ELR (cell line): ENCODE data around the gene VPS35L.
"Not testable (repeated sequence)": the region's sequence is repeated elsewhere in the genome, so short reads cannot be mapped to it uniquely, and the experiment has no call there.

Experiments
- DNase-seq: peaks from one replicate; pipeline ENCODE4 v3.0.0-alpha.2; 2015; ENCODE audit warnings: low read depth

VPS35L gene

GRCh38 chr16:19528666-19529065, 26.8 kb upstream of the VPS35L start:
- no peak for DNase-seq

DNA sequence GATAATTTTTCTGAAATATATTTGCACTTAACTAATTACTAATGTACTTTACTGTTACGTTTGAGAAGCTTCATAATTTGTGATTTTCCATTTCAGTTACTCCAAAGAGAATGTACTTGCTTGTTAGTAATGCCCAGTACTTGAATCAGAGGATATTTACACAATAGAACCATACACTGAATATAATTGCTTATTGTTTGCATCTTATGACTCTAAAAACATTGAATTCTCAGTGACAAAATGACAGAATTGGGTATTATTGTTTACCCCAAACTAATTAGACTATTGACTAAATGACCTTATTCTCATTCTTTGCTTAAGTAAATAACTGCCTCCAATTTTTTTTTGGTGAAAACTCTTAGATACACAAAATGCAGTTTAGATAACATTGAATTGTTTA, 22.9 kb upstream of the VPS35L start:
- DNase-seq, result no peak

GRCh38 chr16:19540241-19540970, 15.1 kb upstream of the VPS35L start:
- no peak for DNase-seq

- no peak for DNase-seq
Observed at GRCh38 chr16:19542138-19542821, 13.2 kb upstream of the VPS35L start.

DNA sequence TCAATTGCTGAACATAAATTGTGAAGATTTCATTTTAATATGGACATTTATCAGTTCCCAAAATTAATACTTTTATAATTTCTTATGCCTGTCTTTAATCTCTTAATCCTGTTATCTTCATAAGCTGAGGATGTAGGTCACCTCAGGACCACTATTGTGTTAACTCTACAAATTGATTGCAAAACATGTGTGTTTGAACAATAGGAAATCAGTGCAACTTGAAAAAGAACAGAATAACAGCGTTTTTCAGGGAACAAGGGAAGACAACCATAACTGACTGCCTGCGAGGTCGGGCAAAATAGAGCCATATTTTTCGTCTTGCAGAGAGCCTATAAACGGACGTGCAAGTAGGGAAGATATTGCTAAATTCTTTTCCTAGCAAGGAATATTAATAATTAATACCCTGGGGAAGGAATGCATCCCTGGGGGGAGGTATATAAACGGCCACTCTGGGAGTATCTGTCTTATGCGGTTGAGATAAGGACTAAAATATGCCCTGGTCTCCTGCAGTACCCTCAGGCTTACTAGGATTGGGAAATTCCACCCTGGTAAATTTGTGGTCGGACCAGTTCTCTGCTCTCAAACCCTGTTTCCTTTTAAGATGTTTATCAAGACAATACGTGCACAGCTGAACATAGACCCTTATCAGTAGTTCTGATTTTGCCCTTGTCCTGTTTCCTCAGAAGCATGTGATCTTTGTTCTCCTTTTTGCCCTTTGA, 12.1 kb upstream of the VPS35L start:
- DNase-seq, result not testable (repeated sequence)

DNA sequence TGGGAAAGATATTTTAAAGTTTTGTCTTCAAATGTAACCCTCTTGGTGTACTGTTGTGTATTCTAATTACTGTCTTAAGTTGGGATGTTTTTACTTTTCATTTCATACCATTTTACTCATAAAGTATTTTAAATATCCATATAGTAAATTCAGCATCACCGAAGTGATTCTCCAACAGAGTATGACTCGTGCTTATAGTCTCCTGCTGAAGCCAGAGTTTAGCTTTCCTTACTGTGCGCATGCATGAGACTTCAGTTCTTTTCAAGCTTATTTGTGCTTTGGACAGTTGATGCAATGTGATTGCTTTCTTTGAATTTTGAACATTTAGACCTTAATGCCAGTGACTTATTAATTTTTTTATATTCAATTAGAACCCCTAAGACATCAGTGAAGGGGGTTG, 7.4 kb upstream of the VPS35L start:
- DNase-seq, result no peak

DNA sequence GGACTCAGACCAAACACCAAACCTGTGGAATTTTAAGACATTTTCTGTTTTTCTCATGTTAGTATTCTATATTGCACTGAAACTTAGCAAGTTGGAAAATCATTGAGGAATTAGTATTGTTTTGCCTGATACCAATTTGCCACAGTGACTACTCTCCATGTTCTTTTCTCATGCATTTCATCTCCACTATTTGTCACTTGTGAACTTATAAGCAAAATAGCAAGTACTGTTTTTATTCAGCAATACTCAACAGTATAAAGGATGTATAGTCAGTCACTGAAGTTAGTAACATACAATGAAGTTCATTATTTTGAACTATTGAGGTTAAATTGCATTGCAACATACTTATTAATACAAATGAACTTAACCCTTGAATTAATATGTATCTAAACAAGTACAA, 5.8 kb upstream of the VPS35L start:
- no peak for DNase-seq

GRCh38 chr16:19555938-19556771, 652 bp downstream of the VPS35L start:
- peak; percentile 74 for DNase-seq

GRCh38 chr16:19559242-19559910, 3.9 kb downstream of the VPS35L start:
- DNase-seq, result peak; percentile 74

DNA sequence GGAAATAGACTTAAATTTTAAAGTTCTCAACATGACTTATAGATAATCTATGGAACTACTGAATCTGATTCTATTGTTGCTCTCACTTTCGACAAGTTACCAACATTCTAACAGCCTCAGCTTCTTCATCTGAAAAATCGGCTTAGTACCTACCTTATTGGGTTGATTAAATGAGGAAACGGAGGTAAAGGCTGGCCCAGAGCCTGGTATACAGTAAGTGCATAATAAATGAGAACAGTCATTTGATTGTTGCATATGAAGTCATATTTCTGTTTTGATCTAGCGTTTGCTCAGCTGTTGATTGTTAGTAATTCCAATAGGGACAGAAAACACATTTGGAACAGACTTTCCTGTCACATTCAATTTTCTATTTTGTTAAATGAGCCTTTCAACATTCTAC, 4.6 kb downstream of the VPS35L start:
- no peak for DNase-seq

DNA sequence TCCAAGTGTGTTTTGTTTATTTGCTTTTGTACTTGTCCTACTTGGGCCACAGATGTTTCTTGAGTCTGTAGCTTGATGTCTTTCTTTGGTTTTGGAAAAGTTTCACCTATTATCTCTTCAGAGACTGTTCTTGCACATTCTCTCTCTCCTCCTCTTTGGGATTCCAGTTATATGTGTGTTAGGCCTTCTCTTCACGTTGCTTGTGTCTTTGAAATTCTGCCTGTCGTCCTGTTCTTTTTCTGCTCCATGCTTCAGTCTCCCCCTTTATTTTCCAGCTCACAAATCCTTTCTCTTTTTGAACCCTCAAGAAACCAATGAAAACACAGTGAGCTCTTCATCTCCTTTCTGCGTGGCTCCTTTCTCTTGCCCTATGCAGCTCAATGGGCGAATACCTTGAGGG, 7.9 kb downstream of the VPS35L start:
- DNase-seq, result no peak

GRCh38 chr16:19566362-19566761, 10.9 kb downstream of the VPS35L start:
- no peak for DNase-seq

- no peak for DNase-seq
Observed at GRCh38 chr16:19567560-19567959, 12.1 kb downstream of the VPS35L start.

DNA sequence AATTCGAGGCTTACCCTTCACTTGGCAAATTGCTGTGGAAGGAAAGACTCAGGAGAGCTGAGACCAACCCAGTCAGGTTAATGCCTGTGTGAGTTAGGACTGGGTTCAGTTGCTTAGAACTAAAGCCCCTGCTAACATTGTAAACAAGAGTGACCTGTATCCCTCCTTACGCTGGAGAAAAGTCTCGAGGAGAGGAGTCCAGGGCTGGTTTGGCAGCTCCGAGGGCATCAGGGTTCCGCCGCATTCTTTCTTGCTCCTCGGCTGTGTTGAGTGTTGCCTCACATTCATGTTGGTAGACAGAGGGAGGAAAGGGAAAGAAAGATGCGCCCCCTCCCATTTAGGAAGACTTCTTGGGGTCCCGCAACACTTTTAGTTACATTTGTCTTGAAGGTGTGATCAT, 18.5 kb downstream of the VPS35L start:
- DNase-seq, result no peak

- DNase-seq, result no peak
Observed at GRCh38 chr16:19574615-19575014, 19.1 kb downstream of the VPS35L start.

DNA sequence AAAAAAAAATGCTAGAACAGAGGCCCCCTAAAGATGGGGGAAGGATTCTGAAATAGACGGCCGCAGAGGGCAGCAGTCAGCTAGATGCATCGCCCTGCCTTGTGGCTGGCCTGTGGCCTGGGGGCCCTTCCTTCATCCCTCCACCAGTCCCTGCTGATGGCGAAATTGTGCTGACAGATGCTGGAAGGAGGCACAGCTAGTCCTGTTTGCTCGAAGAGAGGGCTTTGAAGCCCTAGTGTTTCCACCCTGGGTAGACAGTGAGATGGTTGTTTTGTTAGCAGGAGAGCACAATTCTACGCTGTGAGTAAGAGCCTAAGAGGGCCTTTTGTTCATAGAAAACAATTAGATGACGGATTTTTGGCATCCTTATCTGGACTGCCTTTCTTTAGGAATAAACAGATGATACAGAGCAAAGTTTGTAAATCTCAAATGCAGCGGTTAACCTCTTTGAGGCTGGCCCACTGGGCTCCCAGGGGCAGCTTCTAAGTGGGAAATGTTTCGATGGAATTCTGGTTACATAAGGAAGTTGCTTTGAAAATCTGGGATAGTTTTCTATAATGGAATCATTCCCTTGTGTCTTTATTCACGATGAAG, 23.0 kb downstream of the VPS35L start:
- no peak for DNase-seq

- no peak for DNase-seq
Observed at GRCh38 chr16:19582050-19582831, 26.7 kb downstream of the VPS35L start.

DNA sequence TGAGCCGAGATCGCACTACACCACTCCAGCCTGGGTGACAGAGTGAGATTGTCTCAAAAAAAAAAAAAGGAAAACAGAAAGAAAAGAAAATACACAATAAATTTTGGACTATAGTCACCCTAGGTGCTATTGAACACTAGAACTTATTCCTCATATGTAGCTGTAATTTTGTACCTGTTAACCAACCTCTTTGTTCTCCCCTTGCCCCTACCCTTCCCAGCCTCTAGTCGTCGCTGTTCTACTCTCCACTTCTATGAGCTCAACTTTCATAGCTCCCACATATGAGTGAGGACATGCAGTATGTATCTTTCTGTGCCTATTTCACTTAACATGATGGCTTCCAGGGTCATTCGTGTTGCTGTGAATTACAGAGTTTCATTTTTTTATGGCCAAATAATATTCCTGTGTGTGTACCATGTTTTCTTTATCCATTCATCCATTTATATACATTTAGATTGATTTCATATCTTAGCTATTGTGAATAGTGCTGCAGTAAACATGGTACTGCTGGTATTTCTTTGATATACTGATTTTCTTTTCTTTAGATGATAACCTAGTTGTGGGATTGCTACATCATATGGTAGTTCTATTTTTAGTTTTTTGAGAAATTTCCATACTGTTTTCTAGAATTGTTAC, 28.3 kb downstream of the VPS35L start:
- peak; percentile 61 for DNase-seq

- DNase-seq, result no peak
Observed at GRCh38 chr16:19588661-19589060, 33.2 kb downstream of the VPS35L start.

DNA sequence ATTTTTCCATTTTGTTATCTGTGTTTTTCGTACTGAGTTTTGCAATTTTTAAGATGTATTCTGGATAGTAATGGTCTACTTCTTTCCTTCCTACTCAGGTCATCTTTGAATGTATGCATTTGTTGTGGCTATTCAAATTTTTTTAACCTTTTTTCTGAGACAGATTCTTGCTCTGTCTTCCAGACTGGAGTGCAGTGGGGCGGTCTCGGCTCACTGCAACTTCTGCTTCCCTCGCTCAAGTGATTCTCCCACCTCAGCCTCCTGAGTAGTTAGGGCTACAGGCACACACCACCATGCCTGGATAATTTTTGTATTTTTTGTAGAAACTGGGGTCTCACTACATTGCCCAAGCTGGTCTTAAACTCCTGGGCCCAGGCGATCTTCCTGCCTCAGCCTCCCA, 33.6 kb downstream of the VPS35L start:
- no peak for DNase-seq
